HEK293 (cell line): ENCODE results near the gene MYO3A.

Experiments
- CTCF ChIP-seq: fragments of 450-650 bp; formaldehyde crosslinking; IDR thresholded peaks from 2 replicates; pipeline ENCODE4 v1.5.1; 2016; ENCODE audit warnings: missing biosample characterization, missing genetic modification characterization
- MEIS1 ChIP-seq: sonication (generic); formaldehyde crosslinking; IDR thresholded peaks from 2 replicates; pipeline ENCODE4 v1.8.1; 2022; ENCODE audit warnings: missing genetic modification reagents, mild to moderate bottlenecking, borderline replicate concordance
- RBAK ChIP-seq: fragments of 450-650 bp; formaldehyde crosslinking; IDR thresholded peaks from 2 replicates; pipeline ENCODE4 v1.5.1; 2016; ENCODE audit warnings: missing biosample characterization, missing genetic modification characterization
- REST ChIP-seq: fragments of 450-650 bp; formaldehyde crosslinking; IDR thresholded peaks from 2 replicates; pipeline ENCODE4 v1.5.1; 2016; ENCODE audit warnings: missing biosample characterization, missing genetic modification characterization
- ZBTB21 ChIP-seq: fragments of 450-650 bp; formaldehyde crosslinking; IDR thresholded peaks from 2 replicates; pipeline ENCODE4 v1.5.1; 2017; ENCODE audit warnings: missing biosample characterization, missing genetic modification characterization
- ZNF155 ChIP-seq: fragments of 450-650 bp; formaldehyde crosslinking; IDR thresholded peaks from 2 replicates; pipeline ENCODE4 v1.5.1; 2016; ENCODE audit warnings: missing biosample characterization, missing genetic modification characterization
- ZNF514 ChIP-seq: fragments of 450-650 bp; formaldehyde crosslinking; IDR thresholded peaks from 2 replicates; pipeline ENCODE4 v1.5.1; 2016; ENCODE audit warnings: missing biosample characterization, missing genetic modification characterization
- ZNF639 ChIP-seq: fragments of 450-650 bp; formaldehyde crosslinking; IDR thresholded peaks from 2 replicates; pipeline ENCODE4 v1.5.1; 2016; ENCODE audit warnings: missing biosample characterization, missing genetic modification characterization
- ZNF704 ChIP-seq: fragments of 450-650 bp; formaldehyde crosslinking; IDR thresholded peaks from 2 replicates; pipeline ENCODE4 v1.5.1; 2016; ENCODE audit warnings: missing biosample characterization, missing genetic modification characterization

- TF ChIP-seq CTCF, result peak; percentile 72; the same call in 1 of the 2 replicates
- no peak for TF ChIP-seq ZNF639 (tag by site-specific recombination)
- TF ChIP-seq MEIS1 (CRISPR knock-in tag), result no peak
- TF ChIP-seq ZNF155 (tag by site-specific recombination), result no peak
- no peak for TF ChIP-seq RBAK (tag by site-specific recombination)
- no peak for TF ChIP-seq ZNF514 (tag by site-specific recombination)
- no peak for TF ChIP-seq ZNF704 (tag by site-specific recombination)
- TF ChIP-seq REST (tag by site-specific recombination), result no peak
- no peak for TF ChIP-seq ZBTB21
Observed at GRCh38 chr10:25933653-25934608, at the start of gene MYO3A.
